Stimulated activated CD4-positive, alpha-beta T cell treated with anti-CD3 and anti-CD28 coated beads, Interleukin-15, amount 100 ng/mL, for 1 hour (primary cell): Measurements from ENCODE around the gene GNS.

ENCODE experiments used
- DNase-seq, 2 donors: peaks; one replicate each; pipeline ENCODE4 v3.0.0-alpha.2; 2020; ENCODE audit warnings: low read depth in 1 of 2, low spot score in 1 of 2

The GNS gene

DNA sequence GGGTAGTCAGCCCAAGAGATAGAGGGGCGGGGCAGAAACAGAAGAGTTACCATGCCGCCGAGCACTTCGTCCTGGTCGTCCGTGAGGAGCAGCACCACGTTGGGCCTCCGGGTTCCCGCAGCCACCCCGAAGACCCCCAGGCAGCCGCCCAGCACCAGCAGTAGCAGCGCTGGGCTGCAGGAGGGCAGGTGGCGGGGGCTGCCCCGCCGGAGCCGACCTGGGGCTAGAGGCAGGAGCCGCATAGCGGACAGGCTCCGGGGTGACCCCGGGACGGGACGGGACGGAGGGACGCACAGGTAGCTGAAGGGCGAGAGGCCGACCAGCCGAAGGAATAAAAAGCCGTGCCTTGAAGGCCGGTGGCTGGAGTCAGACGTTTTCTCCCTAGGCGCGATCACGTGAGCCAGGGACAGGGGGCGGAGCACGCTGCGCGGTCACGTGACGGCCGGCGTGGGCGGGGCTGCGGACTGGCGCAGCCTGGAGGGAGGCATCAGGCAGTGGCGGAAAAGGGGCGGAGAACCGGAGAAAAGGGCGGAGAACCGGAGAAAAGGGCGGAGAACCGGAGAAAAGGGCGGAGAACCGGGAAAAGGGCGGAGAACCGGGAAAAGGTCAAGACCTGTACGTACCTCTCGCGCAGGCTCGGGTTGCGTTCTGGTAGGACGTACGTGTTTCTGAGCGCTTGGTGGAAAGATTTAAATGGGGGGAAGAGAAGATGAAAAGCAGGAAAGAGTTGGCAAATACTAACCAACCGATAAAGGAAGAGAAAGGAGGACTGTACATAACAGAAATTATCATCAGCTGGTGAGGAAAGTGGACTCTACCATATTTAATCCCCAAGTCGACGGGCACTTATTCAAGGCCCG is at the start of gene GNS:
GNS (minus strand) TSS at position 372 of the 860 bp plus-strand sequence; CDS start at position 242, 130 bp downstream.
- DNase-seq: peak; percentile 82 to 98

DNA sequence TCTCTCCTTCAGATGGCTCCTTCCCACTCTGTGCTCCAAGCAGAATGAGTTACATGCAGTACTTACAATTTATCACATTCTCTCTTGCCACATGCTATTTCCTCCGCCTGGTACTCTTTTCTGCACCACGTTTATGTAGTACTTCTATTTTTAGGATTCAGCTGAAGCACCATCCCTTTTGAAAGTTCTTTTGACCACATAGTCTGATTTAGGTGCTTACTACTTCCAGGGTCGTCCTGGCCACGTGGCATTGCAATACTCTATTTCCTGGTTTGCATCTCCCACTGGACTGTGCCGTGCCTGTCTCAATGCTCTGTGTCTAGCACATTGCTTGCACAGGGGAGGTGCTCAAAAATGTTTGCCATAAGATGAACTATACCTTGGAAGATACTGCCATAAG is 48.9 kb upstream of the GNS start:
- no peak for DNase-seq

DNA sequence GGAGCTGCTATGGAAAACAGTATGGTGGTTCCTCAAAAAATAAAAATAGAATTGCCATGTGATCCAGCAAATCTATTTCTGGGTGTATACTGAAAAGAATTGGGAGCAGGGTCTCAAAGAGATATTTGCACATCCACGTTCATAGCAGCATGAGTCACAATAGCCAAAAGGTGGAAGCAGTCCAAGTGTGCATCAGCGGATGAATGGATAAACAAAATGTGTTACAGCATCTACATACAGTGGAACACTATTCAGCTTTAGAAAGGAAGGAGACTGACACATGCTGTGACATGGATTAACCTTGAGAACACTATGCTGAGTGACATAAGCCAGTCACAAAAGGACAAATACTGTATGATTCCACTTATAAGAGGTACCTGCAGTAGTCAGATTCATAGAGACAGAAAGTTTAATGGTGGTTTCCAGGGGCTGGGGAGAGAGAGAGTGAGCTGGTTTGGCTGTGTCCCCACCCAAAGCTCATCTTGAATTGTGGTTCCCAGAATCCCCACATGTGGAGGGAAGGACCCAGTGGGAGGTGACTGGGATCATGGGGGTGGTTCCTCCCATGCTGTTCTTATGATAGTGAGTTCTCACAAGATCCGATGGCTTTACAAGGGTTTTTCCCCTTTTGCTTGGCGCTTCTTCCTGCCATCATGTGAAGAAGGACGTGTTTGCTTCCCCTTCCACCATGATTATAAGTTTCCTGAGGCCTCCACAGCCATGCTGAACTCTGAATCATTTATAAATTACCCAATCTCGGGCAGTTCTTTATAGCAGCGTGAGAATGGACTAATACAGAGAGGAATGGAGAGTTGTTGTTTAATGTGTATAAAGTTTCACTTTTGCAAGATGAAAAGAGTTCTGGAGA is 47.6 kb upstream of the GNS start:
- DNase-seq: no peak

DNA sequence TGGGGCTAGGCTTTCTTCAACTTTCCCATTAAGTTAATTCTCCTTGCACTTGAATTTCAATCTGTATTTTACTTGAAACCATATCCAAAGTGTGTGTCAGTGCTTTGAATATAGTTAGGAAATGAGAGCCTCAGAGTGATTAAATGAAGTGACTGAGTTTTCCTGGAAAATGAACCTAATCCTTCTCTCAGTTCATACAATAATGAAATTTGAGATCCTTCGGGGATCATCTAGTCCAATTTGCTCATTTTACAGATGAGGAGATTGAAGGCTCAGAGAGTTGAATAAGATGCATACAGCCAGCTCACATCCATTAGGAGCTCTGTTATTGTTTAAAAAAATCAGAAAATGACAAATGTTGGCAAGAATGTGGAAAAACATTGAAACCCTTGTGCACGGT is 47.0 kb upstream of the GNS start:
- DNase-seq: no peak

DNA sequence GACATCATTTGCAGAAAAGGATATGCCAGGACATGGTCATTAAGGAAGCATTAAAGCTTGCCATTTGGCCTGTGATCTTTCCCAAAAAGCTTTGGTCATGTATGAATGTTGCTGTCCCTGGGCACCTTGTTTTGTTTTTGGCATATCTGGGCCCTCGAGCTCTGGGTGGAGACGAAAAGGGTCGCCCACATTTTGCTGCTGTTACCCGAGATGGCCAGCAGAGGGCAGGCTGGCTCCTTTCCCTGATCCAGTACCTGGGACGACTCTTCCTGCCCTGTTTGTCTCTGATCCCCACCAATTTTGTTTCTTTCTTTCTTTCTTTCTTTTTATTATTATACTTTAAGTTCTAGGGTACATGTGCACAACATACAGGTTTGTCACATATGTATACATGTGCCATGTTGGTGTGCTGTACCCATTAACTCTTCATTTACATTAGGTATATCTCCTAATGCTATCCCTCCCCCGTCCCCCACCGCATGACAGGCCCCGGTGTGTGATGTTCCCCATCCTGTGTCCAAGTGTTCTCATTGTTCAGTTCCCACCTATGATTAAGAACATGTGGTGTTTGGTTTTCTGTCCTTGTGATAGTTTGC is 43.1 kb upstream of the GNS start:
- DNase-seq: peak in 1 of 2 donors; percentile 38

DNA sequence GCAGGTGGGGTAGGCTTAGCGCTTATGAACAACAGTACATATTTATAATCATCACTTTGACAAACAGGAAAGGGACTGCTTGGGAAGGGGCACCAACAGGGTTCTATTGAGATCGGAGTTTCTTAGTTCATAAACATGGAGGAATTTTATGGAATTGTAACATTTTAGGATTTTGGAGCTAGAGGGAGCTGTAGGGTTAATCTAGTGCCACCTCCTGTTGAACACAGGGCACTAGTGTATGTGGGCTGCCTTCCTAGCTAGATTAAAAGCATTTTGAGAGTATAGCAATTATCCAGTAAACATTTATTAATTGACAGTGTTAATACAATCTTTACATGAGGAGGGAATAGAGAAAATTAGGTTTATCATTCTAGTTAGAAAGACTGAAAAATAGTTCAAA is 42.2 kb upstream of the GNS start:
- DNase-seq: no peak

DNA sequence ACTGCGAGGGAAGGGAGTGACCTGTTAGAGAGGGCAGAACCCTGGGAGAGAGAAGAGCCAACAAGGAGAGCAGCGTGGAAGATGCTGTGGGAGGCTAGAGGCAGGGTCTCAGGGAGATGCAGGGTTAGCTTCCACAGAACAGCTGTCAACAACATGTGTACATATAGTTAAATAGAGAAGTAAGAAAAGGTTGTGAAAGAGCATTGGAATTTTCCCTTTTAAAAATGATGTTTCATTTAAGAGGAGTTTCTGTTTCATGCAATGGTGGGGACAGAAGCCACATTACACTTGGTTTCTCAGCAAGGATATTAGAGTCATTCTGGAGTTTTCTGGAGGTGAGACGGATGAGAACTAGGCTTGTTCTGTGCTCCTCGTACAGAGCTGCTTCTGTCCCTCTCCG is 41.4 kb upstream of the GNS start:
- DNase-seq: no peak

DNA sequence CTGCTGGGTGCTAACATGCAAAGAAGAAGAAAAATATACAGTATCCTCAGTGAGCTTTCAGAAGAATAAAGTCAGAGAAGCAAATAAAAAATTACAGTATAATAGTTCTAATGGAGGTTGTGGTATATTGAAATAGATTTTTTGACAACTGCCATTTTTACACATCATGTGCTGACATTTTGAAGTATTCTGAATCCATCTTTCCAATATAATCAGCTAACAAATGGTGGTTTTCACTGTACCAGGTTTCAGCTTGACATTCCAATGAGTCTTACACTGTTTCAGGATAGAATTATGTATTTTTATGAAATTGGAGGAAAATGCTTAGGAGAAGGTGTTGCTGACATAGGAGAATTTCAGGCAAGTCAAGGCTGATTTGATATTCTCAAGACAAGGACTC is 39.0 kb upstream of the GNS start:
- no peak for DNase-seq

DNA sequence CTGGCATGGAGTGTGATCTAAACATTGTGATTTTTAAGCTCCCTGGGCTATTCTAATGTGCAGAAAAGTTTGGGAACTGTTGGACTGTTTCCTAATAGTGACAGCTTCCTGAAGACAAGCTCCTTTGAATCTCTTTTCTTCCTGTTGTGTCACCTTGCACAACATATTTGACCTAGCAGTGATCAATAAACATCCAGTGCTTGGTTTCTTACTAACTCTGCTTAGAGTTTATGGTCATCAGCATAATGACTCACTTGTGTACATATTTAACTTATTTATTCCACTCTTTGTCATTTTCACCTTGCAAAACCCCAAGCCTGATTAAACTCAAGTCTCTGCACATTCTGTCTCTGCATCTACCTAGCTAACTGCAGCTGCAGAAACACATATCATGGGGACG is 38.0 kb upstream of the GNS start:
- DNase-seq: no peak

DNA sequence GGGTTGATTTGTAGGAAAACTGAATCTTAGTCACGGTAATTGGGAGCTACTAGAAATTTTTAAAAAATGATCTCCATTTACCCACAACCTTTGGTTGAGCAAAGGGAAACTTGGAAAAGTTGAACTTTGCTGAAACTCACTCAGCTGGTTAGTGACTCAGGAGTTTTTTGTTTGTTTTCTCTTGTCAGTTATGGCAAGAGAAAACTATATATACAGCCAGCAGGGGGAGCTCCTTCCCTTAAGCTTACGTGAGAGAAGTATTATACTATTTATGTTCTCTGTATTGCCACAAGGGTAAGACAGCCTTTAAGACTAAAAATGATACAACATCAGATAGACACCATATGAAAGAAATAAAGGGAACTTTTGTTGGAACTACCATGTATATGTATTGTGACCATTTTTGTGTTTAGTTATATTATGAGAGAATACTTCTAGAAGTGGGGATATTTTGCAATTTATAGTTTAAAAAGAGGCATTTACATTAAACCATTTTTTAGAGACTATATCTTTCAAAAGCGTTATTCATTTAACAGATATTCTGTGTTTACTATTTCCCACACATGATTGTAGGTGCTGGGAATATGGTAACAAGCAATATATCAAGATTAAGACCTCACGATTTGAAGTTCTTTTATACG is 37.1 kb upstream of the GNS start:
- DNase-seq: no peak

DNA sequence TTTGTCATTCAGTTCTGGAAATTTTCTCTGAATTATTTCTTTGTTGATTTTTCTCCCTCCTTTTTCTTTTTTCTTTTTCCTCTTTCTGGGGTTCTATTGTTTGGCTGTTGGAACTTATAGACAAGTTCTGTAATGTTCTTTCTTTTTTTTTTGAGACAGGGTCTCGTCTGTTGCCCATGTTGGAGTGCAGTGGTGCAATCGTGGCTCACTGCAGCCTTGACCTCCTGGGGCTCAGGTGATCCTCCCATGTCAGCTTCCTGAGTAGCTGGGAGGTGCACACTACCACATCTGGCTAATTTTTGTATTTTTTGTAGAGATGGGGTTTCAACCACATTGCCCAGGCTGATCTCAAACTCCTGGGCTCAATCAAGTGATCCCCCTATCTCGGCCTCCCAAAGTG is 35.1 kb upstream of the GNS start:
- no peak for DNase-seq

DNA sequence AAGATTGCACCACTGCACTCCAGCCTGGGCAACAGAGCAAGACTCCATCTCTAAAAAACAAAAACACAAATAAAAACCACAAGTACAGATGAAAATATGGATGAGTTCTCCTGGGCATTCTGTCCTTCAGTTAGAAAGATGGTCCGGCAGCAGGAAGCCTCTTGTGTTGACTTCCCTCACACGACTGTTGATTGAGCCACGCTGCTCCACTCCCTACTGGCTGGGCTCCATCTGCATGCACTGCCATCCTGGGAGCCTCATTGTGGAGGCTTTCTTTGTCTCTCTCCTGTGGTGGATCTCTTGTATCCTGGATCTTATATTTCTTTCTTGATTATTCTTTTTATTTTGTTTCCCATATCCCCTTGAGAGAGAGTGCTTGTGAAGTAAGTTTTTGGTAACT is 34.4 kb upstream of the GNS start:
- DNase-seq: no peak

DNA sequence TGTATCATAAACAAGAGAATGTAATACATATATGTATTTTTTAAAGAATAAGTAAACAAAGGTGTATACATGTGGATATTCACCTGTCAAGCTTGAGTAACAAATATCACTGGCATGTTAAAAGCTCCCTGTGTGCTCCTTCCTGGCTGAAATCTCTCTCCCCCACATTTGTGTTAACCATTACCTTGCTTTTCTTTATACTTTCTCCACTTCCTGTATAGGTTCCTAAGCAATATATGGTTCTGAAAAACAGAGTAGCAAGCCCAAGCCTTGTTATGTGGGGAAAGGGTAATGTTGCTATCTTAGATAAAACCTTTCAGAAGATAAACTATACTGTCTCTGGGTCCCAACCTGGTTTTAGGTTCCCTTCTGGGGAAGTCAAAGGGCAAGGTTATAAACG is 32.9 kb upstream of the GNS start:
- no peak for DNase-seq

DNA sequence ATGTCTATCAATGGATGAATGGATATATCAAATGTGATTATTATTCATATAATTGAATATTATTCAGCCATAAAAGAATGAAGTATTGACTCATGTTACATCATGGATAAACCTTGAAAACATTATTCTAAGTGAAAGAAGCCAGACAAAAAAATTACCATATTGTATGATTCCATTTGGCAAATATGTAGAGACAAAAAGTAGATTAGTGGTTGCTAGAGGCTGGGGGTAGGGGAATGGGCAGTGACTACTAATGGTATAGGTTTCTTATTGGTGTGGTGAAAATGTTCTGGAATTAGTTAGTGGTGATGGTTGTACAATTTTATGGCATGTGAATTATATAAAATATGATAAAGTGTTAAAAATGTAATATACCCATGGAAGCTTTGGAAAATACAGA is 31.8 kb upstream of the GNS start:
- DNase-seq: no peak

DNA sequence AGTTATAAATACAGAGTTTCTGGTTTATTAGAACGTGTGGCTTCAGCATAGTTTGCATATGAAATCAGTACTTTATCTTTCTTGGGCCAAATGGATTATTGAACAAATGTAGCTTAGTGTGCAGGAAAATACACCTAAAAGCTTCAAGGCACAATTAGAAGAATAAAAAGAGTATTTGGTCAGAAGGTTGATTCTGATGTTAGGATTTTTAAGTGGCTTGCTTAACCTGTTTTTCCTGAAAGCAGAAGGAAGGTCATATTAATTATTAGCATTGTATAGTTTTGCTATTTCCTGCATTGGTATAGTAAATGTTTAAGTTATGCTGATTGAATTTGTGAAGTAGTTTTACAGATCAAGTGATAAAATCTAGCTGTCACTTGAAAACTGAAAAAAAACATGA is 31.0 kb upstream of the GNS start:
- no peak for DNase-seq

DNA sequence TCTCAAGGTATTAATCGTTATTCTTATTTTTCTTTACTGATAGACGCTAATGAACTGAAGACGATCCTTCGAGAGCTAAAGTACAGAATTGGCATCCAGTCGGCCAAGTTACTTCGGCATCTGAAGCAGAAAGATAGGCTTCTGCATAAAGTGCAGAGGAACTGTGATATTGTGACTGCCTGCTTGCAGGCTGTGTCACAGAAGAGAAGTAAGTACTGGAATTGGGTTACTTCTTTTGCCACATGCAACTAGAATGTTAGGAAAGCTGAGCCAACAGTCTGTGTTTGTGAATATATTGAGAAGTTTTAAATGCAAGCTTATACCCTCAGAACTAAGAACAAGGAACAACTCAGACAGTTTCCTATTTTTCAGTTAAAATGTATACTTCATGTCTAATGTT is 26.6 kb upstream of the GNS start:
- no peak for DNase-seq

DNA sequence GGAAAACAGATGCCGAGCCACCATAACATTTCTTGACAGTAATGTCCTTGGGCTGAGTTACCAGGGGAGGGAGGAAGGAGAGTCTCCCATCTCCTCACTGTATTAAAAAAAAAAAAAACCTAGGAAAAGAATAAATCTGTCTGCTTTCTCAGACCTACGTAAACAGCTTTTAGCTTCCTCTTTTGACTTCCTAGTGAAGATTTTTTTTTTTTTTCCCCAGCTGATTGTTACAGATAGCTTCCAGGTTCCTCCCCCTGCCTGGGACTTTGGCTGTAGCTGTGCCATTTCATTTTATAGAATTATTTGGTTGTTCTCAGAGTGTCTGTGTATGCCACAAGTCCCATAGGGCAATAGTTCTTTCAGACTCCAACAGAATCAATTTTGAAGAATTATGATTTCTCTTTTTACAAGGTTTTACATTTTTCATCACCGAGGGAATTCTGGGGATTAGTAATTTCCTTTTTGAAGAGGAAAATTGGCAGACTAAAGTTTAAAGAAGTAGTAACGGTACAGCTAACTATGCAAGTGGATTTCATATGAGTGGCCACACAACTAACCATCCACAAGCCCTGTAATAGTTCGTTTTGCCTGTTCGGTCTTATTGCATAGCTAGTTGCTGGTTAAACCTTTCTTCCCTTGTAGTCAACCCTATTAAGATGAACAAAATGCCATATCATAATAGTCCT is 23.1 kb upstream of the GNS start:
- DNase-seq: no peak

DNA sequence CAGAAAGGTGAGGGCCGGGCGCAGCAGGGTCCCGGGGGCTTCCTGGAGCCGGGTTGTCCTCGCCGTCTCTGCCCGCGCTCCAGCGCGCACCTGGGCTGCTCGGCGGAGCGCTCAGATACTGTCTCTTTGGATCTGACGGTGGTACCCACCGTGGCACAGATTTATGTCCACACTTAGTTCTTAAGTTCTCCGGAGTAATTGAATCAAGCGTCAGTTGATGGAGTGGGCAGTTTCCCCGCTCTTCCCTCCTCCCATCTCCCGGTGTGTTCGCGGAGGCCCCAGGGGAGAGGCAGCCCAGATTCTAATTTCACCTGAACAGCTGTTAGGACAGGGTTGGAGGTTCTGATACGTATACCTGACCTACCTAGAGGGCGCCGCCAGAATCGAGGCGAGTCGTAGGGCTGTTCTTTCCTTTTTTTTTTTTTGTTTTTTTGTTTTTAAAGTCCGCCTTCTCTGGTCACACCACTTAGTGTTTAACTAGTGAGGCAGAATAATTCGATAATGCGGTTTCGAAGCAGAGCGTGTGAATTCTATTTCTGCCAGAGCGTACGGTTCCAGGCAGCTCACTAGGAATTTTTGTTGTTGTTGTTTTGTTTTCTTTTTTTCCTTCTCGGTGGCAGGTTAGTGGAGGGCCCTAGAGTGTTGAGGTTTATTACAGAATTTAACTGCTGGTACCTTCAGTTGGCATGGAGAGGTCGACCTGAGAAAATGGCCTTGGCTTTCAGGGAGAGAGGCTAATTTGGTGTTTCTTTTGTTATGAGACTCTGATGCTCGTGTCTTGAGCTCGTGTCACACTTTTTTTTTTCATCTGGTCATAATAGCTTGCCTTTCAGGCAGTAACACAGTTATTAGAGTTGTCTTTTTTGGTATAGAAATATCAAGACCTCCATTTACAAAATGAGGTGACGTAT is 22.3 kb upstream of the GNS start:
- DNase-seq: no peak

DNA sequence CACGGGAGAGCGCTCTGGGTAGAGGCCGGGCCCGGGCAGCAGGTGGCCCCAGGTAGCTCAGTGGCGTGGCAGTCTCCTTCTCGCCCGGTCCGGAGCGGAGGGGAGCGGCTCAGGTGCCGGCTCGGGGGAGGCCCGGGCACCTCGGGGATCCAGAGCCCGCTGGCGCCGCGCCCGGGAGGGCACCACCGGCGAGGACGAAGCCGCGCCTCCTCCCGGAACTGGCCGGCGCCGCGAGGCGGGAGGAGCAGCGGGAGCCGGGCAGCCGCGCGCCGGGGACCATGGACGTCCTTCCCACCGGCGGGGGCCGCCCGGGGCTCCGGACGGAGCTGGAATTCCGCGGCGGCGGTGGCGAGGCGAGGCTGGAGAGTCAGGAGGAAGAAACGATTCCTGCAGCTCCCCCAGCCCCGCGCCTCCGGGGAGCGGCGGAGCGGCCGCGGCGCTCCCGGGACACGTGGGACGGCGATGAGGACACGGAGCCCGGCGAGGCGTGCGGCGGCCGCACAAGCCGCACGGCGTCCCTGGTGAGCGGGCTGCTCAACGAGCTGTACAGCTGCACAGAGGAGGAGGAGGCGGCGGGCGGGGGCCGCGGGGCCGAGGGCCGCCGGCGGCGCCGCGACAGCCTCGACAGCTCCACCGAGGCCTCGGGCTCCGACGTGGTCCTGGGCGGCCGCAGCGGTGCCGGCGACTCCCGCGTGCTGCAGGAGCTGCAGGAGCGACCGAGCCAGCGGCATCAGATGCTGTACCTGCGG is 21.5 kb upstream of the GNS start:
- DNase-seq: no peak
